ENCODE results near the gene ISCA2. TPM values are rescaled to one million over a fixed set of nuclear protein-coding genes. Genes with fewer than 3 reads are reported as not detected.

ISCA2 gene
- total and polyA plus RNA-seq, 4 experiments from 2014 or later = 31.3 to 83.1 (median 47.4) TPM

- no peaks in the 10 kb centered on the region for H3K9me3 Mint-ChIP-seq
Measured at GRCh38 chr14:74459976-74460375, 33.6 kb upstream of the ISCA2 start.

GRCh38 chr14:74462993-74463392, 30.6 kb upstream of the ISCA2 start:
- no peak for DNase-seq
- intact Hi-C loops (cut with micrococcal nuclease) = no loop called here
- H3K4me1 ChIP-seq (ENCODE audit: insufficient read depth, low read length) = no peaks in the 10 kb centered on the region
- Mint-ChIP-seq H3K27me3 (peaks cover 1 to 8% of the 10 kb centered on the region in 2 donors), H3K36me3 (no peaks in the 10 kb centered on the region), H3K4me3 (no peak overlapping the region), H3K27ac (no peak overlapping the region), H3K4me1 (no peaks in the 10 kb centered on the region), H3K9me3 (no peaks in the 10 kb centered on the region)
- no peak overlapping the region for H3K27ac ChIP-seq (ENCODE audit: low read depth, low read length)
- no peaks in the 10 kb centered on the region for H3K9me3 ChIP-seq (ENCODE audit: control insufficient read depth in 1 of 2, low read length in 2 of 2)
- CTCF ChIA-PET (ENCODE audit: partially characterized antibody) = no interaction called here
- POLR2A ChIA-PET (ENCODE audit: partially characterized antibody) = no interaction called here
- no peaks in the 10 kb centered on the region for H3K36me3 ChIP-seq (ENCODE audit: insufficient read depth, low read length)
- no peak overlapping the region for H3K4me3 ChIP-seq (ENCODE audit: low read length in 2 of 2)
- no peaks in the 10 kb centered on the region for H3K27me3 ChIP-seq (ENCODE audit: insufficient read depth, low read length)

More at GRCh38 chr14:74459976-74460375, 33.6 kb upstream of the ISCA2 start:
- Mint-ChIP-seq H3K27ac (no peak overlapping the region), H3K27me3 (peaks cover 1 to 12% of the 10 kb centered on the region in 2 donors), H3K4me3 (no peak overlapping the region), H3K4me1 (no peaks in the 10 kb centered on the region), H3K36me3 (no peaks in the 10 kb centered on the region)
- ChIA-PET POLR2A (ENCODE audit: partially characterized antibody) (no interaction called here), CTCF (ENCODE audit: partially characterized antibody) (interaction anchor here (0.8 to 1.2 kb wide), 2 partner anchors 30 to 32 kb away, joined by 3 to 4 read pairs; no protein-coding TSS in a partner anchor)
- H3K9me3 ChIP-seq (ENCODE audit: control insufficient read depth in 1 of 2, low read length in 2 of 2) = no peaks in the 10 kb centered on the region
- no peaks in the 10 kb centered on the region for H3K4me1 ChIP-seq (ENCODE audit: insufficient read depth, low read length)
- intact Hi-C loops (cut with micrococcal nuclease) = no loop called here
- H3K4me3 ChIP-seq (ENCODE audit: low read length in 2 of 2) = no peak overlapping the region
- no peaks in the 10 kb centered on the region for H3K27me3 ChIP-seq (ENCODE audit: insufficient read depth, low read length)
- H3K27ac ChIP-seq (ENCODE audit: low read depth, low read length) = no peak overlapping the region
- no peak for DNase-seq
- no peaks in the 10 kb centered on the region for H3K36me3 ChIP-seq (ENCODE audit: insufficient read depth, low read length)

- no peaks in the 10 kb centered on the region for H3K9me3 Mint-ChIP-seq
- no peak overlapping the region for H3K27ac Mint-ChIP-seq
- Histone ChIP-seq H3K4me1 (ENCODE audit: insufficient read depth, low read length) (no peaks in the 10 kb centered on the region), H3K4me3 (ENCODE audit: low read length in 2 of 2) (no peak overlapping the region), H3K27ac (ENCODE audit: low read depth, low read length) (no peak overlapping the region), H3K36me3 (ENCODE audit: insufficient read depth, low read length) (no peaks in the 10 kb centered on the region), H3K9me3 (ENCODE audit: control insufficient read depth in 1 of 2, low read length in 2 of 2) (no peaks in the 10 kb centered on the region), H3K27me3 (ENCODE audit: insufficient read depth, low read length) (no peaks in the 10 kb centered on the region)
- no peak overlapping the region for H3K4me3 Mint-ChIP-seq
- POLR2A ChIA-PET (ENCODE audit: partially characterized antibody) = no interaction called here
- peaks cover 1 to 8% of the 10 kb centered on the region in 2 donors for H3K27me3 Mint-ChIP-seq
- CTCF ChIA-PET (ENCODE audit: partially characterized antibody) = interaction anchor here (1.0 kb wide), 1 partner anchor 15 kb away, joined by 3 read pairs; no protein-coding TSS in a partner anchor
- no peak for DNase-seq
- no peaks in the 10 kb centered on the region for H3K36me3 Mint-ChIP-seq
- intact Hi-C loops (cut with micrococcal nuclease) = no loop called here
- H3K4me1 Mint-ChIP-seq = no peaks in the 10 kb centered on the region
Measured at GRCh38 chr14:74463697-74464096, 29.9 kb upstream of the ISCA2 start.

- intact Hi-C loops (cut with micrococcal nuclease) = no loop called here
Measured at GRCh38 chr14:74464785-74465184, 28.8 kb upstream of the ISCA2 start.

GRCh38 chr14:74465335-74465734, 28.2 kb upstream of the ISCA2 start:
- Mint-ChIP-seq H3K36me3 (no peaks in the 10 kb centered on the region), H3K9me3 (no peaks in the 10 kb centered on the region), H3K27me3 (peaks cover 0 to 7% of the 10 kb centered on the region in 2 donors), H3K4me3 (no peak overlapping the region), H3K4me1 (no peaks in the 10 kb centered on the region), H3K27ac (no peak overlapping the region)
- H3K27ac ChIP-seq (ENCODE audit: low read depth, low read length) = no peak overlapping the region
- intact Hi-C loops (cut with micrococcal nuclease) = no loop called here
- ChIA-PET POLR2A (ENCODE audit: partially characterized antibody) (interaction anchor here (1.6 kb wide), 1 partner anchor 20 kb away, joined by 3 read pairs; no protein-coding TSS in a partner anchor), CTCF (ENCODE audit: partially characterized antibody) (no interaction called here)
- DNase-seq = no peak
- H3K36me3 ChIP-seq (ENCODE audit: insufficient read depth, low read length) = no peaks in the 10 kb centered on the region
- no peaks in the 10 kb centered on the region for H3K9me3 ChIP-seq (ENCODE audit: control insufficient read depth in 1 of 2, low read length in 2 of 2)
- H3K4me3 ChIP-seq (ENCODE audit: low read length in 2 of 2) = no peak overlapping the region
- H3K27me3 ChIP-seq (ENCODE audit: insufficient read depth, low read length) = no peaks in the 10 kb centered on the region
- no peaks in the 10 kb centered on the region for H3K4me1 ChIP-seq (ENCODE audit: insufficient read depth, low read length)

More at GRCh38 chr14:74464785-74465184, 28.8 kb upstream of the ISCA2 start:
- ChIA-PET POLR2A (ENCODE audit: partially characterized antibody) (interaction anchor here (1.6 kb wide), 1 partner anchor 21 kb away, joined by 3 read pairs; no protein-coding TSS in a partner anchor), CTCF (ENCODE audit: partially characterized antibody) (interaction anchor here (1.0 kb wide), 1 partner anchor 14 kb away, joined by 3 read pairs; no protein-coding TSS in a partner anchor)
- no peaks in the 10 kb centered on the region for H3K9me3 Mint-ChIP-seq
- Histone ChIP-seq H3K27me3 (ENCODE audit: insufficient read depth, low read length) (no peaks in the 10 kb centered on the region), H3K27ac (ENCODE audit: low read depth, low read length) (no peak overlapping the region), H3K9me3 (ENCODE audit: control insufficient read depth in 1 of 2, low read length in 2 of 2) (no peaks in the 10 kb centered on the region), H3K4me1 (ENCODE audit: insufficient read depth, low read length) (no peaks in the 10 kb centered on the region), H3K4me3 (ENCODE audit: low read length in 2 of 2) (no peak overlapping the region), H3K36me3 (ENCODE audit: insufficient read depth, low read length) (no peaks in the 10 kb centered on the region)
- no peaks in the 10 kb centered on the region for H3K4me1 Mint-ChIP-seq
- no peaks in the 10 kb centered on the region for H3K36me3 Mint-ChIP-seq
- no peak overlapping the region for H3K27ac Mint-ChIP-seq
- H3K4me3 Mint-ChIP-seq = no peak overlapping the region
- H3K27me3 Mint-ChIP-seq = peaks cover 1 to 7% of the 10 kb centered on the region in 2 donors
- no peak for DNase-seq

- Mint-ChIP-seq H3K9me3 (peaks cover 0 to 2% (median 0%) of the 10 kb centered on the region in 8 donors), H3K27ac (peak overlapping the region in 1 of 7 donors; percentile 25), H3K4me3 (no peak overlapping the region), H3K27me3 (no peaks in the 10 kb centered on the region), H3K36me3 (peaks cover 5 to 17% of the 10 kb centered on the region in 2 donors), H3K4me1 (no peaks in the 10 kb centered on the region)
- H3K27me3 ChIP-seq (ENCODE audit: insufficient read depth, low read length) = no peaks in the 10 kb centered on the region
- POLR2A ChIA-PET (ENCODE audit: partially characterized antibody) = no interaction called here
- intact Hi-C loops (cut with micrococcal nuclease) = no loop called here
- no peak for DNase-seq
- H3K27ac ChIP-seq (ENCODE audit: low read depth, low read length) = no peak overlapping the region
- no peaks in the 10 kb centered on the region for H3K4me1 ChIP-seq (ENCODE audit: insufficient read depth, low read length)
- H3K36me3 ChIP-seq (ENCODE audit: insufficient read depth, low read length) = no peaks in the 10 kb centered on the region
- H3K9me3 ChIP-seq (ENCODE audit: control insufficient read depth in 1 of 2, low read length in 2 of 2) = no peaks in the 10 kb centered on the region
- CTCF ChIA-PET (ENCODE audit: partially characterized antibody) = no interaction called here
- no peak overlapping the region for H3K4me3 ChIP-seq (ENCODE audit: low read length in 2 of 2)
Measured at GRCh38 chr14:74468513-74468912, 25.1 kb upstream of the ISCA2 start.

GRCh38 chr14:74469548-74470518, 23.7 kb upstream of the ISCA2 start:
- H3K9me3 ChIP-seq (ENCODE audit: control insufficient read depth in 1 of 2, low read length in 2 of 2) = no peaks in the 10 kb centered on the region
- Mint-ChIP-seq H3K36me3 (peaks cover 6 to 28% of the 10 kb centered on the region in 2 donors), H3K4me3 (no peak overlapping the region), H3K27me3 (no peaks in the 10 kb centered on the region), H3K27ac (no peak overlapping the region), H3K4me1 (no peaks in the 10 kb centered on the region), H3K9me3 (peaks cover 0 to 2% (median 0%) of the 10 kb centered on the region in 8 donors)
- POLR2A ChIA-PET (ENCODE audit: partially characterized antibody) = no interaction called here
- no peaks in the 10 kb centered on the region for H3K27me3 ChIP-seq (ENCODE audit: insufficient read depth, low read length)
- H3K4me1 ChIP-seq (ENCODE audit: insufficient read depth, low read length) = no peaks in the 10 kb centered on the region
- no peak for DNase-seq
- H3K4me3 ChIP-seq (ENCODE audit: low read length in 2 of 2) = no peak overlapping the region
- intact Hi-C loops (cut with micrococcal nuclease) = no loop called here
- CTCF ChIA-PET (ENCODE audit: partially characterized antibody) = no interaction called here
- H3K36me3 ChIP-seq (ENCODE audit: insufficient read depth, low read length) = no peaks in the 10 kb centered on the region
- no peak overlapping the region for H3K27ac ChIP-seq (ENCODE audit: low read depth, low read length)
